BE2C (cell line): ENCODE measurements around the gene APBB2.
A peak's percentile ranks its signal among the peaks of the same experiment; 100 is the strongest.

ENCODE experiments used
- DNase-seq: peaks from one replicate; pipeline ENCODE4 v3.0.0-alpha.2; 2020
- H3K27me3 ChIP-seq: fragments of 250-450 bp; sonication (Bioruptor Pico); 2 replicates; pipeline ENCODE4 v1.5.1; 2020; ENCODE audit warnings: mild to moderate bottlenecking
- H3K36me3 ChIP-seq: fragments of 250-450 bp; sonication (Bioruptor Pico); 2 replicates; pipeline ENCODE4 v1.5.1; 2020; ENCODE audit warnings: mild to moderate bottlenecking
- H3K4me1 ChIP-seq: fragments of 250-450 bp; sonication (Bioruptor Pico); 2 replicates; pipeline ENCODE4 v1.5.1; 2020
- H3K4me3 ChIP-seq: 2 replicates; pipeline ENCODE4 v1.5.1; 2011; ENCODE audit warnings: low read depth, low read length
- H3K9me3 ChIP-seq: fragments of 250-450 bp; sonication (Bioruptor Pico); 2 replicates; pipeline ENCODE4 v1.5.1; 2020
- CTCF ChIP-seq: IDR thresholded peaks from 2 replicates; pipeline ENCODE4 v1.5.1; 2012; ENCODE audit warnings: mild to moderate bottlenecking, low read depth, low read length

Gene APBB2

DNA sequence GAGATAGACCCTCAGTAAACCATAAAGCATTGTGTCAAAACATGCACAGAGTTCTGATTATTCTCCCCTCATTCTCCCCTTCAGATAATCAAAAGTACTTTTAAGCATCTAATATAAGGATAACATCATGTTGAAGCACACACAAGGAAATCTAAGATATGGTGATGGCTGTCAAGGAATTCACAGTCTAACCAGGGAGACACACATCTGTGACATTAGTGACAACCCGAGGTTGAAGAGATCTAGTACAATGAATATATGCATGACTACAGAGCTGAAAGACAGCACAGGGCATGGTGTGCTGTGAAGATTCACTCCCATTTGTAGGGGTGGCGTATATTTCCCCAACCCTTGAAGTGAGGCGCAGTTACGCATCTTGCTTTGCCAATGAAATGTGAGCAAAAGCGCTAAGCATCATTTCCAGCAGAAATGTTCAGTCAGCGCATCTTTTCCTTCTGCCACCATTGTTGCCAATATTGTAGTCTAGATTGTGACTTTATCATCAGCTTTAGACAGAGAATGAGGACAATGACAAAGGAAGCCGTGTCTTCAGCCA lies 342.6 kb downstream of the APBB2 start:
- TF ChIP-seq CTCF, result no peak
- no peaks in the 10 kb centered on the region for H3K27me3 ChIP-seq
- no peak for DNase-seq
- no peaks in the 10 kb centered on the region for H3K9me3 ChIP-seq
- H3K4me1 ChIP-seq, result no peaks in the 10 kb centered on the region
- H3K36me3 ChIP-seq, result no peaks in the 10 kb centered on the region
- H3K4me3 ChIP-seq, result no peak overlapping the region

DNA sequence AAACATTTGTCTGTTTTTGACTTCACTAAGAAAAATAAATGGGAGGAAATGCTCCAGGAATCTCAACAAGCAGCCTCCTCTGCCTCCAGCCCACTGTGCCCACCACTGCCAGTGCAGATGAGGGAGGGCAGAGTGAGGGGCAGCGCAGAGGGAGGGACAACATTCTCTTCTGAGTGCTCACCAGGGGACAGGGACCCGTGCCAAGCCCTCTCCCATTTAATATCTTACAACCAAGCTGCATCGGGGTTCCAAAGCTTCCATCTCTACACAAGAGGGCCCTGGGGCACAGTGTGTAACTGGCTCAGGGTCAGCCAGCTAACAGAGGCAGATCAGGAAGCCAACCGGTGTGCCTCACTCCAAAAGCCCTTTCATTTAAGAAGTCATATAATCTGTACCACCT lies 344.2 kb downstream of the APBB2 start:
- TF ChIP-seq CTCF, result no peak
- Histone ChIP-seq H3K9me3 (no peaks in the 10 kb centered on the region), H3K36me3 (no peaks in the 10 kb centered on the region), H3K4me3 (no peak overlapping the region), H3K4me1 (no peaks in the 10 kb centered on the region), H3K27me3 (no peaks in the 10 kb centered on the region)
- no peak for DNase-seq

- Histone ChIP-seq H3K4me1 (no peaks in the 10 kb centered on the region), H3K27me3 (no peaks in the 10 kb centered on the region), H3K9me3 (no peaks in the 10 kb centered on the region), H3K4me3 (no peak overlapping the region), H3K36me3 (no peaks in the 10 kb centered on the region)
- DNase-seq, result no peak
- no peak for TF ChIP-seq CTCF
Observed at GRCh38 chr4:40865696-40866095, 348.6 kb downstream of the APBB2 start.

DNA sequence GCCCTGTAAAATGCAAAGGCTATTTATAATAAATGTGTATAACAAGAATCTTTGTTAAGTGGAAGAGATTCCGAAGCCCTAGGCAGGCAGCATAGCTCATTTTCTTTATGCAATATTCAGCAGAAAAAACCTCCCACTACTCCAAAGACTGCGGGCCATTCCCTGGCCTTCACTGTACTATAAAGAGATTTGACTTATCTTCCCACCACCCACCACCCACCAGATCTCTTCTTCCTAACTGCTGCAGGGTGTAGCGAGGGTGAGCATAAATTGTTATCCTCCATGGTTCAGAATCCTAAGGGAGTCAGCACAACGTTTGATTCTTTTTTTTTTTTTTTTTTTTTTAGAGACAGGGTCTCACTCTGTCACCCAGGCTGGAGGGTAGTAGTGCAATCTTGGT lies 349.8 kb downstream of the APBB2 start:
- no peak for TF ChIP-seq CTCF
- no peaks in the 10 kb centered on the region for H3K9me3 ChIP-seq
- no peaks in the 10 kb centered on the region for H3K27me3 ChIP-seq
- no peak overlapping the region for H3K4me3 ChIP-seq
- no peaks in the 10 kb centered on the region for H3K4me1 ChIP-seq
- no peaks in the 10 kb centered on the region for H3K36me3 ChIP-seq
- DNase-seq, result no peak

DNA sequence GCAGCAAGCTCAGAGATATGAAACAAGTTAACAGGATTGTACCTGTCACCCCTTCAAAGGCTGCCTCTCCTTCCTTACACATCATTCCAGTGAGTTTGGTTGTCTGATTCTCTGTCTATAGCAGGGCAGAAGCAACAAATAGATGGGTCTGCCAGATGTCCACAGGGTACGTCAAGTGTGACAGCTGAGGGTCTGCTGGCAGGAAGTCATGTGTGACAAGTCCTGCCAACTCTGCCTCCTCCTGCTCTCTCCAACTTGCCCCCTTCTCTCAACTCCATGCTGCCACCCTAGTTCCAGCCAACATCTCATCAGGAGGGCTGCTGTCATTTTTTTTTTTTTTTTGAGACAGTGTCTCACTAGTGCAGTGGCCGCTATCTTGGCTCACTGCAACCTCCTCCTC lies 355.4 kb downstream of the APBB2 start:
- no peaks in the 10 kb centered on the region for H3K36me3 ChIP-seq
- TF ChIP-seq CTCF, result no peak
- no peak overlapping the region for H3K4me3 ChIP-seq

DNA sequence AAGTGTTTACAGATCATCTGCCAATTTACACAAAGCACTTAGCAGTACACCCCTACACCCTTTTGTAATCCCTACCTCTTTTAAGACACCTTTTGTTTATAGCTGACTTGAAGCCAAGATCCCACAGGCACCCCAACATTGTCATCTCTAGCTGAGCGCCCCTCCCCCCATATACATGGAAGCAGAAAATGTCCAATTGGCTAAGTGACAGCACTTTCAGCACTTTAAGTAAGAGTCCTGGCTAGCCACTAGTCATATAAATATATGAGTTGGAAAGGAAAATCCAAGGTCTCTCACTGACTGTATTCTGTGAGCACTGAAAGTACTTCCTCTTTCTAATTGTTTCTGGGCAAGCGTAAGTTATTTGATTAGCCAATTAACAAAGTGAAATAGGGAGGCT lies 356.4 kb downstream of the APBB2 start:
- H3K9me3 ChIP-seq, result no peaks in the 10 kb centered on the region
- H3K4me1 ChIP-seq, result no peaks in the 10 kb centered on the region
- no peaks in the 10 kb centered on the region; the same call in 1 of the 2 replicates for H3K27me3 ChIP-seq
- no peak for TF ChIP-seq CTCF
- no peak for DNase-seq
- H3K36me3 ChIP-seq, result no peaks in the 10 kb centered on the region
- H3K4me3 ChIP-seq, result no peak overlapping the region

More for the DNA sequence above, 355.4 kb downstream of the APBB2 start:
- no peaks in the 10 kb centered on the region for H3K4me1 ChIP-seq
- H3K9me3 ChIP-seq, result no peaks in the 10 kb centered on the region
- H3K27me3 ChIP-seq, result no peaks in the 10 kb centered on the region; the same call in 1 of the 2 replicates
- peak; percentile 40 for DNase-seq
